ENCODE results near the gene OR1E2. TPM values are rescaled to one million over a fixed set of nuclear protein-coding genes. Genes with fewer than 3 reads are reported as not detected.
"Not testable (repeated sequence)": the region's sequence is repeated elsewhere in the genome, so short reads cannot be mapped to it uniquely, and the experiment has no call there.

Gene OR1E2
- total RNA-seq, 1 experiment from 2014 or later: not detected

GRCh38 chr17:3401786-3402185, 31.9 kb downstream of the OR1E2 start:
- intact Hi-C loops (cut with micrococcal nuclease): no loop called here
- no peaks in the 10 kb centered on the region for H3F3A ChIP-seq (ENCODE audit: low read length, unreplicated experiment)
- no peaks in the 10 kb centered on the region for H3K9me2 ChIP-seq (replicated peaks; ENCODE audit: low read length)
- ATAC-seq (no peak), DNase-seq (no peak)
- H3K27ac ChIP-seq (ENCODE audit: low read length): no peak overlapping the region
- no peak overlapping the region for H2AFZ ChIP-seq (ENCODE audit: low read length)
- H3K4me3 ChIP-seq (ENCODE audit: low read length): no peak overlapping the region
- no peak overlapping the region for H3K9ac ChIP-seq (ENCODE audit: low read length)
- peaks cover 6% of the 10 kb centered on the region; the same call in 1 of the 2 replicates for H3K27me3 ChIP-seq (ENCODE audit: low read length)
- POLR2A ChIA-PET (ENCODE audit: unreplicated experiment): no interaction called here
- CTCF ChIA-PET: no interaction called here
- BruUV-seq (replicated peaks): no TSS peak
- no peak overlapping the region for H3K4me2 ChIP-seq (ENCODE audit: low read length)
- no peak for TF ChIP-seq EZH2phosphoT487 (IDR thresholded peaks at IDR 0.05; ENCODE audit: borderline replicate concordance, low read length)
- TF ChIP-seq, protein P1, sequence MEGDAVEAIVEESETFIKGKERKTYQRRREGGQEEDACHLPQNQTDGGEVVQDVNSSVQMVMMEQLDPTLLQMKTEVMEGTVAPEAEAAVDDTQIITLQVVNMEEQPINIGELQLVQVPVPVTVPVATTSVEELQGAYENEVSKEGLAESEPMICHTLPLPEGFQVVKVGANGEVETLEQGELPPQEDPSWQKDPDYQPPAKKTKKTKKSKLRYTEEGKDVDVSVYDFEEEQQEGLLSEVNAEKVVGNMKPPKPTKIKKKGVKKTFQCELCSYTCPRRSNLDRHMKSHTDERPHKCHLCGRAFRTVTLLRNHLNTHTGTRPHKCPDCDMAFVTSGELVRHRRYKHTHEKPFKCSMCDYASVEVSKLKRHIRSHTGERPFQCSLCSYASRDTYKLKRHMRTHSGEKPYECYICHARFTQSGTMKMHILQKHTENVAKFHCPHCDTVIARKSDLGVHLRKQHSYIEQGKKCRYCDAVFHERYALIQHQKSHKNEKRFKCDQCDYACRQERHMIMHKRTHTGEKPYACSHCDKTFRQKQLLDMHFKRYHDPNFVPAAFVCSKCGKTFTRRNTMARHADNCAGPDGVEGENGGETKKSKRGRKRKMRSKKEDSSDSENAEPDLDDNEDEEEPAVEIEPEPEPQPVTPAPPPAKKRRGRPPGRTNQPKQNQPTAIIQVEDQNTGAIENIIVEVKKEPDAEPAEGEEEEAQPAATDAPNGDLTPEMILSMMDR (conservative IDR thresholded peaks at IDR 0.05; ENCODE audit: low read depth, low read length): no peak
- no peak for TF ChIP-seq EZH2 (IDR thresholded peaks at IDR 0.05; ENCODE audit: low read length, unreplicated experiment)
- H3K36me3 ChIP-seq (ENCODE audit: low read depth, low read length): no peaks in the 10 kb centered on the region
- no peaks in the 10 kb centered on the region for H4K20me1 ChIP-seq (ENCODE audit: low read length)
- H3K79me2 ChIP-seq (ENCODE audit: low read length): no peaks in the 10 kb centered on the region
- no peaks in the 10 kb centered on the region for H3K9me3 ChIP-seq (ENCODE audit: low read length)
- no peaks in the 10 kb centered on the region for H3K4me1 ChIP-seq (ENCODE audit: insufficient read depth, low read length)

GRCh38 chr17:3400055-3400454, 33.6 kb downstream of the OR1E2 start:
- Histone ChIP-seq H3K9me3 (ENCODE audit: low read length) (no peaks in the 10 kb centered on the region), H3K79me2 (ENCODE audit: low read length) (no peaks in the 10 kb centered on the region), H3K4me3 (ENCODE audit: low read length) (no peak overlapping the region), H3K4me2 (ENCODE audit: low read length) (no peak overlapping the region), H3K4me1 (ENCODE audit: insufficient read depth, low read length) (no peaks in the 10 kb centered on the region), H3K36me3 (ENCODE audit: low read depth, low read length) (no peaks in the 10 kb centered on the region), H2AFZ (ENCODE audit: low read length) (no peak overlapping the region), H3K9me2 (replicated peaks; ENCODE audit: low read length) (no peaks in the 10 kb centered on the region), H3K27ac (ENCODE audit: low read length) (no peak overlapping the region), H3K27me3 (ENCODE audit: low read length) (peaks cover 6% of the 10 kb centered on the region; the same call in 1 of the 2 replicates), H4K20me1 (ENCODE audit: low read length) (no peaks in the 10 kb centered on the region), H3F3A (ENCODE audit: low read length, unreplicated experiment) (no peaks in the 10 kb centered on the region), H3K9ac (ENCODE audit: low read length) (no peak overlapping the region)
- TF ChIP-seq, protein P1 (conservative IDR thresholded peaks at IDR 0.05; ENCODE audit: low read depth, low read length): no peak
- TF ChIP-seq EZH2 (IDR thresholded peaks at IDR 0.05; ENCODE audit: low read length, unreplicated experiment) (no peak), EZH2phosphoT487 (IDR thresholded peaks at IDR 0.05; ENCODE audit: borderline replicate concordance, low read length) (no peak)
- no TSS peak for BruUV-seq (replicated peaks)
- ChIA-PET CTCF (no interaction called here), POLR2A (ENCODE audit: unreplicated experiment) (no interaction called here)
- no peak for ATAC-seq
- DNase-seq: no peak
- intact Hi-C loops (cut with micrococcal nuclease): no loop called here

- Histone ChIP-seq H3K79me2 (ENCODE audit: low read length) (no peaks in the 10 kb centered on the region), H3K9ac (ENCODE audit: low read length) (no peak within 1 kb of the TSS), H3K4me3 (ENCODE audit: low read length) (no peak within 1 kb of the TSS), H3F3A (ENCODE audit: low read length, unreplicated experiment) (no peaks in the 10 kb centered on the region), H3K4me2 (ENCODE audit: low read length) (no peak within 1 kb of the TSS), H2AFZ (ENCODE audit: low read length) (no peak within 1 kb of the TSS), H3K9me3 (ENCODE audit: low read length) (no peaks in the 10 kb centered on the region), H3K36me3 (ENCODE audit: low read depth, low read length) (no peaks in the 10 kb centered on the region), H4K20me1 (ENCODE audit: low read length) (no peaks in the 10 kb centered on the region), H3K4me1 (ENCODE audit: insufficient read depth, low read length) (no peaks in the 10 kb centered on the region), H3K27me3 (ENCODE audit: low read length) (peaks cover 6% of the 10 kb centered on the region; the same call in 1 of the 2 replicates), H3K27ac (ENCODE audit: low read length) (no peak within 1 kb of the TSS), H3K9me2 (replicated peaks; ENCODE audit: low read length) (no peaks in the 10 kb centered on the region)
- DNase-seq (no peak), ATAC-seq (no peak)
- BruUV-seq (replicated peaks): no TSS peak
- ChIA-PET CTCF (no interaction called here), POLR2A (ENCODE audit: unreplicated experiment) (no interaction called here)
- intact Hi-C loops (cut with micrococcal nuclease): no loop called here
- TF ChIP-seq, protein P1 (conservative IDR thresholded peaks at IDR 0.05; ENCODE audit: low read depth, low read length): no peak
- TF ChIP-seq EZH2 (IDR thresholded peaks at IDR 0.05; ENCODE audit: low read length, unreplicated experiment): no peak
- TF ChIP-seq EZH2phosphoT487 (IDR thresholded peaks at IDR 0.05; ENCODE audit: borderline replicate concordance, low read length): no peak
Measured at GRCh38 chr17:3398310-3398709, 35.3 kb downstream of the OR1E2 start, which contains the start of gene OR1E1. Gene OR1E1, minus strand, starts transcription at chr17:3398410. Its CDS starts 0 bp downstream, at chr17:3398410.

DNA sequence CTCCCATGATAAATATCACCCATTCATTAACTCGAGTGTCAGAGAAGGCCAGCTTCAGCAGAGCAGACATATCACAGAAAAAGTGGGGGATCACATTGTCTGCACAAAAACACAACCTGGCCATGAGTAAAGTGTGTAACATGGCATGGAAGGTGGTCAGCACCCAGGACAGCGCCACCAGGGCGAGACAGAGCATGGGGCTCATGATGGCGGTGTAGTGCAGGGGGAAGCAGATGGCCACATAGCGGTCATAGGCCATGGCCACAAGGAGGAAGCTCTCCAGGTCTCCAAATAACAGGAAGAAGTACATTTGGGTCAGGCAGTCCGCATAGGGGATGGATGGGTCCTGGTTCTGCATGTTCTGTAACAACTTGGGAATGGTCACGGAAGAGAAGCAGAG, 35.8 kb downstream of the OR1E2 start:
- CTCF ChIA-PET; ATAC-seq; BruUV-seq (replicated peaks): not testable (repeated sequence)

More for the DNA sequence above, 35.8 kb downstream of the OR1E2 start:
- POLR2A ChIA-PET (ENCODE audit: unreplicated experiment); H2AFZ ChIP-seq (ENCODE audit: low read length); H3K9me3 ChIP-seq (ENCODE audit: low read length); H3K9ac ChIP-seq (ENCODE audit: low read length); H3K9me2 ChIP-seq (replicated peaks; ENCODE audit: low read length); intact Hi-C loops (cut with micrococcal nuclease); H3F3A ChIP-seq (ENCODE audit: low read length, unreplicated experiment); DNase-seq; H3K4me2 ChIP-seq (ENCODE audit: low read length); H3K79me2 ChIP-seq (ENCODE audit: low read length); H3K4me1 ChIP-seq (ENCODE audit: insufficient read depth, low read length); H3K36me3 ChIP-seq (ENCODE audit: low read depth, low read length); H3K27me3 ChIP-seq (ENCODE audit: low read length); H3K27ac ChIP-seq (ENCODE audit: low read length); H3K4me3 ChIP-seq (ENCODE audit: low read length); H4K20me1 ChIP-seq (ENCODE audit: low read length): not testable (repeated sequence)
